Limb (tissue), 2 donors: ENCODE data around the gene ST8SIA6.
"Not testable (repeated sequence)": the region's sequence is repeated elsewhere in the genome, so short reads cannot be mapped to it uniquely, and the experiment has no call there.

Source experiments
- DNase-seq, 2 donors: peaks; one replicate each; pipeline ENCODE4 v3.0.0-alpha.2; 2016; ENCODE audit errors: extremely low spot score in 2 of 2

Gene ST8SIA6, protein sequence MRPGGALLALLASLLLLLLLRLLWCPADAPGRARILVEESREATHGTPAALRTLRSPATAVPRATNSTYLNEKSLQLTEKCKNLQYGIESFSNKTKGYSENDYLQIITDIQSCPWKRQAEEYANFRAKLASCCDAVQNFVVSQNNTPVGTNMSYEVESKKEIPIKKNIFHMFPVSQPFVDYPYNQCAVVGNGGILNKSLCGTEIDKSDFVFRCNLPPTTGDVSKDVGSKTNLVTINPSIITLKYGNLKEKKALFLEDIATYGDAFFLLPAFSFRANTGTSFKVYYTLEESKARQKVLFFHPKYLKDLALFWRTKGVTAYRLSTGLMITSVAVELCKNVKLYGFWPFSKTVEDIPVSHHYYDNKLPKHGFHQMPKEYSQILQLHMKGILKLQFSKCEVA

DNA sequence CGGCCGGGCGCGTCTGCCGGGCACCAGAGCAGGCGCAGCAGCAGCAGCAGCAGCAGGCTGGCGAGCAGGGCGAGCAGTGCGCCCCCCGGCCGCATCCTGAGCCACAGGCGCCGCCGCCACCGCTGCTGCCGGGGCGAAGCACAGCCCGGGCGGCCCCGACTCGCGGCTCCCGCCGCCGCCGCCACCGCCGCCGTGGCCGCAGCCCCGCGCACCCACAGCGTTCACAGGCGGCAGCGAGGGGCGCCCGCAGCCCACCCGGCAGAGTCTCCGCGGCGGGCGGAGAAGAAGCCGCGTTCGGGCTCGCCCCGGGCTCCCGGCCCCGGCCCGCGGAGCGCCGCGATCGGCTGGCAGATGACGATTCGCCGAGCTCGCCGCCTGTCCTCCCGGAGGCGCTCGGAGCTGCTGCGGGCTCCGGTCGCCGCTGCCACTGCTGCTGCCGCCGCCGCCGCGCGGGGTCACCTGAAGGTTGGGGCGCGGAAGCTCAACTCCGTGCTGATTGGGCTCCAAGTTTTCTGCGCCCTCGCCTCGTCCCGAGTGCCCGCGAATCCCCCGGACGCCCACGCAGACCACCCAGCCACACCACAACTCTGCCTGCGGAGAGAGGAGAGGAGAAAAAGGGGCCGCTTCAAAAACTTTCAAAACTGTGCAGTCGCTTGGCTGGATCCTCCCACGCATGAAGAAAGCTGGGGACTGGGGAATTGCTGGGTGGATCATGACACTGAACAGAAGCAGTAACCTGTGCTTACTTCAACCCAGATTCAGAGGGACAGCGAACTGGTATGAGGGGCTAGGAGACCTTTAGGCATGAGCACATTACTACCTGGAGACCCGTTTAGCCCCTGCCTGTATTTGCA is at the start of gene ST8SIA6:
ST8SIA6 (minus strand) TSS at position 435 of the 854 bp plus-strand sequence; CDS start at position 95, 340 bp downstream.
- peak; percentile 20 to 79 for DNase-seq

GRCh38 chr10:17503795-17504194 is 49.4 kb upstream of the ST8SIA6 start:
- no peak for DNase-seq

DNA sequence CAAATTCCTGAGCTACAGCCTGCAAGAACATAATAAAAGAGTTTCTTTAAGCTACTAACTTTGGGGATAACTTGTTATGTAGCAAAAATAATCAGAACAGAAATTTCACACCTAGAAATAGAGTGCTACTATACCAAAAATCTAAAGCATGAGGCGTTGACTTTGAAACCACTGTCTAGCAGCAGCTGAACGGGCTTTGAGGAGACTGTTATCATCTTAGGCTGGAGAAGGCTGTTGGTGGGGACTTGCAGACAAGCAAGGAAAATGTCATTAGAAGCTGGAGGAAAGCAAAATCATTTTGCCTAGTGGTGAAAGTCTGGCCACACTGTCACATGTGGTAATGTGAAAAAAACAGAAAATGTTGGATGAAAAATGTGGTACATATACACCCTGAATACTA is 48.4 kb upstream of the ST8SIA6 start:
- no peak for DNase-seq

DNA sequence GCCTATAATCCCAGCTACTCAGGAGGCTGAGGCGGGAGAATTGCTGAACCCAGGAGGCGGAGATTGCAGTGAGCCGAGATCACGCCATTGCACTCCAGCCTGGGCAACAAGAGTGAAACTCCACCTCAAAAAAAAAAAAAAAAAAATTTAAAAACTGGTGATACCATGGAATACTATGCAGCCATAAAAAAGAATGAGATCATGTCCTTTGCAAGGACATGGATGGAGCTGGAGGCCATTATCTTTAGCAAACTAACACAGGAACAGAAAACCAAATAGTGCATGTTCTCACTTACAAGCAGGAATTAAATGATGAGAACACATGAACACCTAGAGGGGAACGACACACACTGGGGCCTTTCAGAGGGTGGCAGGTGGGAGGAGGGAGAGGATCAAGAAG is 44.6 kb upstream of the ST8SIA6 start:
- not testable (repeated sequence) for DNase-seq

GRCh38 chr10:17497446-17498030 is 43.1 kb upstream of the ST8SIA6 start:
- no peak for DNase-seq

GRCh38 chr10:17494626-17495260 is 40.3 kb upstream of the ST8SIA6 start:
- no peak for DNase-seq

- no peak for DNase-seq
Measured at GRCh38 chr10:17488848-17489247, 34.5 kb upstream of the ST8SIA6 start.

GRCh38 chr10:17483079-17483478 is 28.7 kb upstream of the ST8SIA6 start:
- no peak for DNase-seq

DNA sequence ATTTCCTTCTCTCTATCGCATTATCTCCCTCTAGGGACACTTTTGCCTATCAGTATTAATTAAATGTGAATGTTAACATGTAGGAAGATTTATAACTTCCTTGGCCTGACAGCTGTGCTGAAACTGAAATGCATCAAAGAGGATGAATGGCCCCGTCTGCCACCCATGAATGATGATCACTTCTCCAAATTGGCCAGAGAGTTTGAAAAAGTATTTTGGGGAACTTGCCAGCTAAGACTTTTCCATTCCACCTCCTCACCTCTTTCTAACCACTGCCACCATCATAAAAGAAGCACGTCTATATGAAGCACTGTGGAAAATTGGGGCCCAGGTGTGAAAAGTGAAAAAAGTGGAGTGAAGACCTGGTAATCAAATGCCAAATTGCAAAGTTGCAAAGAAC is 25.4 kb upstream of the ST8SIA6 start:
- no peak for DNase-seq

GRCh38 chr10:17479015-17479615 is 24.7 kb upstream of the ST8SIA6 start:
- no peak for DNase-seq

- no peak for DNase-seq
Measured at GRCh38 chr10:17476073-17476472, 21.7 kb upstream of the ST8SIA6 start.

GRCh38 chr10:17475661-17476060 is 21.3 kb upstream of the ST8SIA6 start:
- DNase-seq: no peak

GRCh38 chr10:17474595-17475323 is 20.4 kb upstream of the ST8SIA6 start:
- no peak for DNase-seq

DNA sequence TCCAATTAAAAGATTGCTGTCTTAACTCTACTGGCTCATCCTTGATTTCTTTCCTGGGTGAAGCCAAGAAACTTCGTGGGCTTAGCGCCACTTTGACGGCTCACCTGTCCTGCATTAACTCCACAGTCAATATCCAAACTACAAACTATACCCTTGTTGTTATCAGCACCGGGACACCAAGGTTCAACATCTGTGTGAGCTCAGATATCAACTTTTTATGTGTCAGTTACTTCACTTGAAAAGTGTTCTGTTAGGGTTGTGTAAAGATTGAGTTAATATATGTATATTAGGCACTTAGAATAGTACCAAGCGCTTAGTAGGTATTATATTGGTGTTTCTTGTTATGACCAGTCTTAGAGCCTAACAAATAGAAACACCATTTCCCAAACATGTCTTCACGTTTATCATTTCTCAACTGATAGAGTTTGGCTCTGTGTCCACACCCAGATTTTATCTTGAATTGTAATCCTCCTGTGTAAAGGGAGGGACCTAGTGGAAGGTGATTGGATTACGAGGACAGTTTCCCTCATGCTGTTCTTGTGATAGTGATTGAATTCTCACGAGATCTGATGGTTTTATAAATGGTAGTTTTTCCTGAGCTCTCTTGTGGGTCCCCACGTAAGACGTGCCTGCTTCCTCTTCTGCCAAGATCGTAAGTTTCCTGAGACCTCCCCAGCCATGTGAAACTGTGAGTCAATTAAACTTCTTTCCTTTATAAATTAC is 19.0 kb upstream of the ST8SIA6 start:
- no peak for DNase-seq

DNA sequence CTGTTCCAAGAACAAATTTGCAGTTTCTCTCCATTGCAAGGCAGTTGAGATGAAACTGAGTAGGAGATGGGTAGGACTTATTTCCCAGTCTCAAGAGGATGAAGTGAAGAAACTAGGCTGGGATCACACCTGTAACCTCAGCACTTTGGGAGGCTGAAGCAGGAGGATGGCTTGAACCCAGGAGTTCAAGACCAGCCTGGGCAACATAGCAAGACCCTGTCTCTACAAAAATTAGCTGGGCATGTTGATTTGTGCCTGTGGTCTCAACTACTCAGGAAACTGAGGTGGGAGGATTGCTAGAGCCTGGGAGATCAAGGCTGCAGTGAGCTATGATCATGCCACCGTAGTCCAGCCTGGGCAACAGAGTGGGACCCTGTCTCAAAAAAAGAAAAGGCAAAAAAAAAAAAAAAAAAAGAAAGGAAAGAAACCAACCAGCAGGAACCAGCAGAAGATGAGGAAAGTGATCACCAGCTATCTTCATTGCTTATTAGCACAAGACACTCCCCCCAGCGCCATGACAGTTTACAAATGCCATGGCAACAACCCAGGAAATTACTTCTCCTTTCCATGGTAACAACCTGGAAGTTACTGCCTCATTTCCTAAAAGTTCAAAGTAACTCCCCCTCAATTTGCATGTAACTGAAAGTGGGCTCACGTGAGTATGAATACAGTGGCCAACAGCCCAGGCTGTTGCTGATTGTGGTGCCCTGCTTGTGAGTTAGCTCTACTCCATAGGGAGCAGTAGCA is 18.3 kb upstream of the ST8SIA6 start:
- no peak for DNase-seq

GRCh38 chr10:17470246-17470645 is 15.9 kb upstream of the ST8SIA6 start:
- no peak for DNase-seq

DNA sequence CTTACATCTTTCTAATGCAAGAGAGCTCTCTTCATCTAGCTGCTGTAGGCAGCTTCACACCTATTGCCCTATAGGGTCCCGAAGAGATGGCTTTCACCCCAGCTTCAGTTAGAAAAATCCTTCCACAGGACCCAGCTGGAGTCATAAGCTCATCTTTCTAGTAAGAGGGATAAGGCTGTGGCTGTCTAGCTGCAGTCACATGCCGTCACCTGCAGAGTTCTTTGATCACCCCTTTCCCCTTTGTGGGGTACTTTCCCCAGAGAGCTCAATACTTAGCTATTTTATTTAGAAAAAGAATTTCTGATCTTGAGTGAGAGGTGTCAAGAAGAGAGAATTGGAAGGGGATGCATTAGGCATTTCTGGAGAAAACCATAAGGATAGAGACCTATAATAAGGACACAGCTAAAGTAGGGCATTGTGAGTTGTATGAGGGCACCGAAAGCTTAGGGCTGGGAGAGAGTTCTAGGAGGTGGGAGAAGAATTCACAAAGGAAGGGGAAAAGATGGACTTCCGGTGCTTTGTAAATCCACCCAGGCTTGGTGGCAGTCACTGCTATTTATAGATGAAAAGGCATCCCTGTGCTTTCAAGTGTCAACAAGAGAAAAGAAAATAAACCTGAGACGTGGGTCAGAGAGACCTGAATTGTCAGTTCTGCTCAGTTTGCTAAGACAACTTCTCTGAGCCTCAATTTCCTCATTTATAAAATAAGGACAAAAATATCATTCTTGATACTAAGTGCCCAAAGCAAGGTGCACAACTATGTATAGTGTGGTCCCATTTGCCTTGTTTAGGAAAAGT is 11.1 kb upstream of the ST8SIA6 start:
- no peak for DNase-seq

GRCh38 chr10:17464545-17464944 is 10.2 kb upstream of the ST8SIA6 start:
- DNase-seq: no peak
